GM23248 (cell line): ENCODE data around the gene SS18L1.

Experiments
- EZH2 ChIP-seq: fragments of 200-600 bp; sonication (generic); IDR thresholded peaks from 2 replicates; pipeline ENCODE4 v1.6.1; 2018; ENCODE audit warnings: antibody characterized with exemption, mild to moderate bottlenecking; ENCODE audit not compliant: insufficient read depth, poor library complexity, severe bottlenecking
- EZH2phosphoT487 ChIP-seq: fragments of 200-600 bp; sonication (generic); IDR thresholded peaks from 2 replicates; pipeline ENCODE4 v1.6.1; 2018; ENCODE audit warnings: antibody characterized with exemption, moderate library complexity, mild to moderate bottlenecking, low read depth; ENCODE audit not compliant: insufficient read depth

- TF ChIP-seq EZH2 (no peak), EZH2phosphoT487 (no peak)
These were observed 22.3 kb downstream of the SS18L1 start for GRCh38 chr20:62165762-62166399.
